Immature natural killer cell (primary cell): ENCODE results near the gene WASHC1. TPM values are rescaled to one million over a fixed set of nuclear protein-coding genes. Genes with fewer than 3 reads are reported as not detected.
A peak's percentile ranks its signal among the peaks of the same experiment; 100 is the strongest.
"Not testable (repeated sequence)": the region's sequence is repeated elsewhere in the genome, so short reads cannot be mapped to it uniquely, and the experiment has no call there.

Experiments used
- DNase-seq, 3 donors: peaks; one replicate each; pipeline ENCODE4 v3.0.0; 2022; ENCODE audit warnings: mixed read lengths in 1 of 3
- H3K27ac Mint-ChIP-seq, 6 donors: one replicate each; pipeline ENCODE4 v1.8.0; 2020; ENCODE audit warnings: mixed read lengths in 6 of 6, mild to moderate bottlenecking in 5 of 6, inconsistent platforms in 4 of 6, moderate library complexity in 3 of 6
- H3K27me3 Mint-ChIP-seq, 3 donors: one replicate each; pipeline ENCODE4 v1.8.0; 2020 to 2021; ENCODE audit warnings: low read depth in 3 of 3, mild to moderate bottlenecking in 3 of 3, mixed read lengths in 3 of 3, moderate library complexity in 3 of 3, inconsistent platforms in 1 of 3
- H3K36me3 Mint-ChIP-seq, 3 donors: one replicate each; pipeline ENCODE4 v1.8.0; 2020; ENCODE audit warnings: mixed read lengths in 3 of 3, inconsistent platforms in 2 of 3, mild to moderate bottlenecking in 2 of 3
- H3K4me1 Mint-ChIP-seq, 2 donors: one replicate each; pipeline ENCODE4 v1.8.0; 2020; ENCODE audit warnings: inconsistent platforms in 2 of 2, mild to moderate bottlenecking in 2 of 2, mixed read lengths in 2 of 2, moderate library complexity in 1 of 2
- H3K4me3 Mint-ChIP-seq, 5 donors: one replicate each; pipeline ENCODE4 v1.8.0; 2020; ENCODE audit warnings: mild to moderate bottlenecking in 5 of 5, mixed read lengths in 5 of 5, inconsistent platforms in 3 of 5, moderate library complexity in 3 of 5
- H3K9me3 Mint-ChIP-seq, 6 donors: one replicate each; pipeline ENCODE4 v1.8.0; 2020; ENCODE audit warnings: mild to moderate bottlenecking in 6 of 6, mixed read lengths in 6 of 6, inconsistent platforms in 4 of 6, moderate library complexity in 3 of 6
- polyA plus RNA-seq, 3 donors: library from polyadenylated mRNA; unstranded; fragments of 300-500 nt; fragmentation: Illumina TruSeq; gene quantifications; one replicate each; pipeline ENCODE4 v1.2.3, GENCODE V29; 2021

Gene WASHC1, protein sequence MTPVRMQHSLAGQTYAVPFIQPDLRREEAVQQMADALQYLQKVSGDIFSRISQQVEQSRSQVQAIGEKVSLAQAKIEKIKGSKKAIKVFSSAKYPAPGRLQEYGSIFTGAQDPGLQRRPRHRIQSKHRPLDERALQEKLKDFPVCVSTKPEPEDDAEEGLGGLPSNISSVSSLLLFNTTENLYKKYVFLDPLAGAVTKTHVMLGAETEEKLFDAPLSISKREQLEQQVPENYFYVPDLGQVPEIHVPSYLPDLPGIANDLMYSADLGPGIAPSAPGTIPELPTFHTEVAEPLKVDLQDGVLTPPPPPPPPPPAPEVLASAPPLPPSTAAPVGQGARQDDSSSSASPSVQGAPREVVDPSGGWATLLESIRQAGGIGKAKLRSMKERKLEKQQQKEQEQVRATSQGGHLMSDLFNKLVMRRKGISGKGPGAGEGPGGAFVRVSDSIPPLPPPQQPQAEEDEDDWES
- polyA plus RNA-seq, result 1 to 10 TPM; 1.1 to 1.9 (median 1.2) TPM

- not testable (repeated sequence) for H3K4me3 Mint-ChIP-seq, H3K27me3 Mint-ChIP-seq, H3K36me3 Mint-ChIP-seq
Observed at GRCh38 chr9:29356-29755, at the start of gene WASHC1. WASHC1 (minus strand) TSS chr9:29456; CDS start chr9:24999, 4,457 bp downstream.

DNA sequence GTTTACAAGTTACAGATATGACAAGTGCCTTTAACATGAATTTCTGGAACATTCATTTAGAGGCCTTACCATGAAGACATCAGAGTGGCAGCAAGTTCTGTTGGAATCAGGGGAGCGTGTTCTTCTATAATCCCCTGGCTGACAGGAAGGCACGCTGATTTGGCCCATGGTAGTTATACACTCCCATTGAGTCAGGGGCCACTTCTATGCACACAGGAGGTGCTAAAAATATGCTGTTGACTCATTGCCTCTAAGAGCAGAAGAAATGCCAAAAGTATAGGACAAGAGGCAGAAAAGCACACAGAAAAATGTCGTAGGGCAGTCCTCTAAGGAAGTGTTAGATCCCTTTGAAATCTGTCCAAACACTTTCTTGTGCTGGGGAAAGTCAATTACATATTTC, 49.1 kb upstream of the WASHC1 start:
- H3K27ac Mint-ChIP-seq, H3K36me3 Mint-ChIP-seq, H3K4me3 Mint-ChIP-seq, DNase-seq, H3K9me3 Mint-ChIP-seq, H3K27me3 Mint-ChIP-seq, H3K4me1 Mint-ChIP-seq: not testable (repeated sequence)

More at GRCh38 chr9:29356-29755, at the start of gene WASHC1:
- not testable (repeated sequence) for H3K9me3 Mint-ChIP-seq, DNase-seq, H3K4me1 Mint-ChIP-seq, H3K27ac Mint-ChIP-seq

DNA sequence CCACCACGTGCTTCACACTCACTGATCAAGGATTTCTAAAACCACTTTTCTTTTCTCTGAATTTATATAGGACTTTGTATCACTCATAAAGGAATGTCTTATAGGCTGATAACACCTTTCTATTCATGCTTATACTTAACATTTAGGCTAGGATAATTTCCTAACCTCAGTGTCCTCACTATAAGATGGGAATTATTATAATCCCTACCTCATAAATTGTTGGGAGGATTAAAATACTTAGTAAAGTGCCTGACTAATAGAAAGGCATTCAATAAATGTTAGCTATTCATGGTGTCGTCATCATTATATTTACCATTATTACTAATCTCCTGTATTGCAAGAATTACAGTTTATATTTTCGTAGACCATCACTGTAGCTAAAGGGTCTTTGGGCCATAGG, 47.1 kb upstream of the WASHC1 start:
- not testable (repeated sequence) for H3K4me3 Mint-ChIP-seq

DNA sequence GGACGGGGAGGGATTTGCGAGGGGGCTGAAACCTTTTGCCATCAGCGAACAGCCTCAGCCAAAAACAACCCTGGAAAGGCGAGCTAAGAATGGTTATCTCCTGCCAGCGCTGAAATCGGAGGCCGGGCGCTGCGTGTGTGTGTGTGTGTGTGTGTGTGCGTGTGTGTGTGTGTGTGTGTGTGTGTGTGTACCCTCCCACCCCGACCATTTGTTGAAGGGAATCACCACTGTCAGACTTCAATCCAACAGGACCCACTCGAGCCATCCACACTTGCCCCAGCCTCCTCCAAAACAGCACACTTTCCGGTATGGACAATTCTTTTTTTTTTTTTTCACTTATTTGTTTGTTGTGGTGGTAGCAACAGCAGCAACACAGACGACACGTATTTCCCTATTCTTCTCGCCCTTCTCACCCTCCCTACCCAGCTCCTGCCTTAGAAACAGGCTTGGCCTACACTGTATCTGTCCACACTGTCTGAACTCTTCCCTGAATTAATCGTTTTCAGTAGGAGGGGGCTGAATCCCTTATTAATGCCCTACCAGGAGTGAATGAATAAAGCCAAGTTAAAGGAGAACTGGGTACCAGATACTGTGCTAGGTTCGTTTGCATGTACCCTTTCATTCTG, 44.8 kb upstream of the WASHC1 start:
- not testable (repeated sequence) for H3K4me1 Mint-ChIP-seq, H3K27ac Mint-ChIP-seq

More for the DNA sequence above, 47.1 kb upstream of the WASHC1 start:
- H3K9me3 Mint-ChIP-seq, H3K4me1 Mint-ChIP-seq, H3K27me3 Mint-ChIP-seq, DNase-seq, H3K36me3 Mint-ChIP-seq, H3K27ac Mint-ChIP-seq: not testable (repeated sequence)

DNA sequence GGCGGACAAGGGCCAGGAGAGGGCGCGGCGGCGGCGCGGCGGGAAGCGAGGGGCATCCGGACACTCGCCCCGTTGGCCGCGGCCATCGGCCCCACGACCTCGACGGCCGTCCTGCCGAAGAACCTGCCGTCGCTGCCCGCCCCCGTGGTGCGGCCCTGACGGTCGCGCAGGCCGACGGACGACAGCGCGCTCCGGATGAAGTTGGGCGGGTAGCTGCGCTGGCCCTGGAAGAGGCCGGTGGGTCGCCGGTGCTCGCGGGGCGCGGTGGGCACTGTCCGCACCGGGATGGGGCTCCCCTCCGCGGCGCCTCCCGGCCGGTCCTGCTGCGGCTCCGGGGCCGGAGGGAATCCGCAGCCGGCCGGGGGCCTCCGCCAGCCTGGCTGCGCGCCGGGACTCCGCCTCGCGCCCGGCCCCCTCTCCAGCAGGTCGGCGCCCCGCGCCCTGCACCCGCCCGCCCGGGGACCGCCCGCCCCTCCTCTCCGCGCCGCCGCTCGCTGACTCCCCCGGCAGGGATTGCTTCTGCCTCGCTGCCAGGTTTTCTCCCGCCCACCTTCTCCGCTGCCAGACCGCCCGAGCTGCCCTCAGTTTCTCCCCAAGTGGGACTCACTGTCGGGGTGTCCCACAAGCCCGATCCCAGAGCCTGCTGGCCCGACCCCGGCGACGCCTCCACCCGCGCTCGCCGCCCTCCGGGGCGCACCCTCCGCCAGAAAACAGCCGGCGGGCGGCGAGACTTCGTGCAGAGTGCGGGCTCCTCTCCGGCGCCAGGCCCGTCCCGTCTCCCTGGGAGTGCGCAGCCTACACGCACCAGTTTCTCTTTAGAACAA, 44.0 kb upstream of the WASHC1 start:
- peak overlapping the region in 4 of 5 donors; percentile 66 to 80 (median 73) for H3K4me3 Mint-ChIP-seq
- not testable (repeated sequence) for H3K36me3 Mint-ChIP-seq, H3K9me3 Mint-ChIP-seq, DNase-seq, H3K27me3 Mint-ChIP-seq, H3K27ac Mint-ChIP-seq, H3K4me1 Mint-ChIP-seq

More for the DNA sequence above, 44.8 kb upstream of the WASHC1 start:
- not testable (repeated sequence) for H3K9me3 Mint-ChIP-seq, H3K27me3 Mint-ChIP-seq, H3K36me3 Mint-ChIP-seq, DNase-seq
- peak overlapping the region; percentile 48 to 80 (median 69) for H3K4me3 Mint-ChIP-seq

DNA sequence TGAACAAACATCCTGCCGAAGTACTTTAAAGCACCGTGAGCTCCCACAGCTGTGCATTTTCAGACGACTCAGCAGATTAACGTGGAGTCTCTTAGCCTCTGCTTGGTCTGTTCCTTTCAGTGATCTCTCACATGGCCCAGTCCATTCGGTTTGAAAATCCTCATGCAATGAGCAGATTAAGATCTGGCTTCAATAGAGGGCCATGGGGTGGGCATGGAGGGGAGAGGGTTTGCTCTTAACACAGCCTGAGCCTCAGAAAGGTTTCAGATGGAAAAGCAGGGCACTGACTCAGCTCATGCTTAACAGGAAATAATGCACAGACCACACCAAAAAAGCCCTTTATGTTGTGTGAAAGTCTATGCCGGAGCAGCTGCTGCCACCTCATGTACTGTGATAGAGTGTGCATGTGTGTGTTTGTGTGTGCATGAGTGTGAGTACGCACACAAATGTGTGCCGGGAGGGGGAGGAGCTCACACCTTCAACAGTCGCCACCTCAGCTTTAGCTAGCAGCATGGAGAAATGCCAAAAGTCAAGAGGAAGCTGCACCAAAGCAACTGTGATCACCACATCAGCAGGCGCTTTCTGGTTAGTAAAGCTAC, 33.9 kb upstream of the WASHC1 start:
- peak; percentile 43 to 71 (median 55) for DNase-seq
- H3K4me1 Mint-ChIP-seq, result peaks cover 10 to 12% of the 10 kb centered on the region in 2 donors
- not testable (repeated sequence) for H3K9me3 Mint-ChIP-seq, H3K27me3 Mint-ChIP-seq, H3K36me3 Mint-ChIP-seq
- H3K27ac Mint-ChIP-seq, result peak overlapping the region; percentile 53 to 84 (median 74)
- peak overlapping the region; percentile 27 to 79 (median 73) for H3K4me3 Mint-ChIP-seq

DNA sequence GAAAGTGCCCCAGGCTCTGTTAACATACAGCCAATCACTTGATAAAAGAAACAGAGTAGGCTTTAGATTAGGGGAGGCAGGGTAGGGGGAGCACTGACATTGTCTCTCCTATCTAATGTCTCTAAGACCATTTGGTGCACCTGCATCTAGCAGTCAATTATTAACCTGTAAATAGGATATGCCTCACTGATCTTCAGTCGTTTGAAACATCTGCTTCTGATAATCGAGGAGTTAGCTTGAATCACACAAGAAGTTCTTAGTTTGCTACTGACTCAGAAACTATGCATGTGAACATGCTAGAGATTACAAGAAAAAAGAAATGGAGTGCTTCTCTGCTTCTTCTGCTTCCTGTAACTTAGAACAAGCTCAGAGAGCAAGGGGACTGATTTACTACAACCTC, 23.4 kb upstream of the WASHC1 start:
- H3K4me1 Mint-ChIP-seq, H3K4me3 Mint-ChIP-seq, DNase-seq, H3K27me3 Mint-ChIP-seq, H3K9me3 Mint-ChIP-seq, H3K36me3 Mint-ChIP-seq, H3K27ac Mint-ChIP-seq: not testable (repeated sequence)

DNA sequence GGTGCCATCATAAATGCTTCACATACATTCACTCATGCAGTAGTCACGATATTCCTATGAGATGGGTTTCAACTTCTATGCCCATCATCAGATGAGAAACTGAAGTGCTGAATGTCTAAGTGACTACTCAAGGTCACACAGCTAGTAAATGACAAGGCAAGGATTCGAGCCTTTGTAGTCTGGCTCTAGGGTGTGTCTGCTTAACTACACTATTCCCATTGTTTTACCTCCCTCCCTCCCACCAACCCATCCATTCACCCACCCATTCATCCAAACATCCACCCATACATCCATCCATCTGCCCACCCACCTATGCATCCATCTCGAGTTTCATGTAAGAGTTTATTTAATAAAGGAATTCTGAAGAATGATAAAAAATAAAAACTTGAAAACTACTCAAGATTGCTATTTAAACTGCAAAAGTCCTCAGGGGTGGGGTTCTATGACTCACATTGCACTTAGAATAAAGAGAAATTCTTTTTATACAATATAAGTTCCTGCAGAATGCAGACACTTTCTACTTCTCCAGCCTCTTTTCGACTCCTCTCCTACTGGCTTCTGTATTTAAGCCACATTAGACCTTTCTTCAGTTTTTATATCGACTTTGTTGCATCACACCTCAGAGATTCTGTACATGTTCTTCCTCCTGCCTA, 19.1 kb upstream of the WASHC1 start:
- H3K27ac Mint-ChIP-seq, DNase-seq, H3K9me3 Mint-ChIP-seq, H3K4me1 Mint-ChIP-seq, H3K36me3 Mint-ChIP-seq, H3K27me3 Mint-ChIP-seq, H3K4me3 Mint-ChIP-seq: not testable (repeated sequence)

DNA sequence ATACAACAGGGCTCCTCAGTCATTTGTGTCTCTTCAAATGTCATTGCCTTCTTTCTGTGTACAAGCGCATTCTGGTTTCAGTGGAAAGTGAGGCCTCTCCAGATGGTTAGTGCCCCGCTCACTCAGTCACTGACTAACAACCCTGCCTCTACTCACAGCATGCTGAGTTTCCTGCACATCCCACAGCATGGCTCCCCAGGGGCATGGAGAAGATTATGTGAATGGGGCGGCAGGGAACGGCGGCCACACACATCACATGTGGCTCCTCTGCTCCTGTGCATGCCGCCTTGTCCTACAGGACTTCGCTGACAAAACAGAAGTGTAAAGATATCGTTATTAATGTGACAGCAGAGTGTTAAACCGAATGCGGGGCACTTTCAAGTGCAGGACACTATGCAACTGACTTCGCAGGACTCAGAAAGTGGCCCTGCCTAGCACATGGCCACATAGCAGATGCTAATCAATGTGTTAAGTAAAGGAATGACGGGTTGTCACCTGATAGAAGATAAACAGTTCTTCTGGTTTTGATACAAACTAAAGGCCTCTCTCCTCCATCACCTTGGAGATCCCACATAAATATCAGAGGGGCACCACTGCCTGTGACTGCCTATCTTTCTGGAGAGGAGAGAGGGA, 17.5 kb upstream of the WASHC1 start:
- H3K4me1 Mint-ChIP-seq, H3K27me3 Mint-ChIP-seq, H3K4me3 Mint-ChIP-seq, DNase-seq, H3K9me3 Mint-ChIP-seq, H3K27ac Mint-ChIP-seq, H3K36me3 Mint-ChIP-seq: not testable (repeated sequence)

GRCh38 chr9:46164-46563, 16.9 kb upstream of the WASHC1 start:
- H3K27me3 Mint-ChIP-seq, H3K4me3 Mint-ChIP-seq, H3K27ac Mint-ChIP-seq, DNase-seq, H3K9me3 Mint-ChIP-seq, H3K4me1 Mint-ChIP-seq, H3K36me3 Mint-ChIP-seq: not testable (repeated sequence)

DNA sequence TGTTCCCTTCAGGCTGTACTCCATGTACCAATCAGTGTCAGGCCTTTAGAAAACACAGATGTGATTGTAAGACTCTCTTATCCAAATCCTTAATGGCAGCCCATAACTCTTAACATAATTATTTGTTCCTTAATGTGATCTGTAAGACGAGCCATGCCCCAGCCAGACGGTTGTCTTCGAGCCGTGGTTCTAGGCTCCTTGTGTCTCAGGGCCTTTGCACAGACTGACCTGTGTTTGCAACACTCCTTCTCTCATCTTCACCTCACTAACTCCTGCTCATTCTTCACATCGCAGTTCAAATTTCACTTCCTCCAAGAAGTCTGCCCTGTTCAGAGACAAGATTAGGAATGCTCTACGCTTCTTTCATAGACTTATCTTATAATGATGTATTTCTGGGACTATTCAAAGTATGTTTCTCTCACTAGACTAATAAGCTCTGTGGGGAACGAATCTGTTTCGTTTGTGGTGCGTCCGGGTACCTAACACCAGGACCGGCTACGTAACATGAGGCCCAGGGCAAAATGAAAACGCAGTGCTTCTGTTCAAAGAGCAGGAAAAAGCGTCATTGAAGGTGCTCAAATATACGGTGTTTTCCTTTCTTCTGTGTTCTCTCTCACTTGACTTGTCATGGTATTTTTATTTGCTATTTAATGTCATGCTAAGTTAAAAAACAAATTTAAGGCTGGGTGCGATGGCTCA, 16.1 kb upstream of the WASHC1 start:
- not testable (repeated sequence) for H3K4me3 Mint-ChIP-seq, H3K9me3 Mint-ChIP-seq, H3K4me1 Mint-ChIP-seq, DNase-seq, H3K36me3 Mint-ChIP-seq, H3K27ac Mint-ChIP-seq, H3K27me3 Mint-ChIP-seq

DNA sequence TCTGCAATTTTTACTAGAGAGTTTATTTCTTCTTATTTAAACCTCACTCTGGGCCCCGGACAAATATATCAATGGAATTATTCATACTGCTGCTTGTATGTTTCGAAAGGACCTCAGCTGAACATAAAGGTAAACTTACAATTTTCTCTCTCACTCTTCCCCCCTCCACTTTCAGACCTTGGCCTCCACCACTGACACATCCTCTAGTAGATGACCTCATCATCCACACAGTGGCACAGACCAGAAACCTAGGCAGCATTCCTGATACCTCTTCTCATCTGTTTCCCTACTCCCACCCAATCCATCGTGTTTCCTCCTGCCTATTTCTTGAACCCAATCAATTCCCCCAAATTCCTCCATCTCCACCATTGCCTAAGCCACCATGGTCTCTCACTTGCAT, 15.2 kb upstream of the WASHC1 start:
- H3K27me3 Mint-ChIP-seq, H3K27ac Mint-ChIP-seq, DNase-seq, H3K36me3 Mint-ChIP-seq, H3K4me3 Mint-ChIP-seq, H3K9me3 Mint-ChIP-seq, H3K4me1 Mint-ChIP-seq: not testable (repeated sequence)

GRCh38 chr9:43636-44035, 14.4 kb upstream of the WASHC1 start:
- H3K27ac Mint-ChIP-seq, H3K4me3 Mint-ChIP-seq, H3K9me3 Mint-ChIP-seq, DNase-seq, H3K4me1 Mint-ChIP-seq, H3K36me3 Mint-ChIP-seq, H3K27me3 Mint-ChIP-seq: not testable (repeated sequence)
